GM23248 (cell line): ENCODE results near the gene NLK. TPM values are rescaled to one million over a fixed set of nuclear protein-coding genes. Genes with fewer than 3 reads are reported as not detected.
"Not testable (repeated sequence)": the region's sequence is repeated elsewhere in the genome, so short reads cannot be mapped to it uniquely, and the experiment has no call there.

Experiments
- DNase-seq: peaks from one replicate; pipeline ENCODE4 v3.0.0-alpha.2; 2015
- H2AFZ ChIP-seq: fragments of 200-600 bp; sonication (generic); 2 replicates; pipeline ENCODE4 v1.6.1; 2016; ENCODE audit warnings: antibody characterized with exemption
- H3F3A ChIP-seq: fragments of 200-600 bp; sonication (generic); 2 replicates; pipeline ENCODE4 v1.6.1; 2016; ENCODE audit warnings: mild to moderate bottlenecking, antibody characterized with exemption, mixed run types; ENCODE audit not compliant: insufficient read depth
- H3K27ac ChIP-seq: fragments of 200-600 bp; sonication (generic); 2 replicates; pipeline ENCODE4 v1.5.1; 2016; ENCODE audit warnings: mild to moderate bottlenecking
- H3K27me3 ChIP-seq: fragments of 200-600 bp; sonication (generic); replicated peaks from 2 replicates; pipeline ENCODE4 v1.6.1; 2016; ENCODE audit warnings: mild to moderate bottlenecking; ENCODE audit not compliant: insufficient read depth
- H3K36me3 ChIP-seq: fragments of 200-600 bp; sonication (generic); 2 replicates; pipeline ENCODE4 v1.6.1; 2016; ENCODE audit warnings: low read depth, mild to moderate bottlenecking
- H3K4me1 ChIP-seq: fragments of 200-600 bp; sonication (generic); 2 replicates; pipeline ENCODE4 v1.6.1; 2016; ENCODE audit warnings: mild to moderate bottlenecking; ENCODE audit not compliant: insufficient read depth
- H3K4me2 ChIP-seq: fragments of 200-600 bp; sonication (generic); one replicate; pipeline ENCODE4 v1.6.1; 2016; ENCODE audit warnings: mild to moderate bottlenecking; ENCODE audit not compliant: unreplicated experiment
- H3K4me3 ChIP-seq: fragments of 200-600 bp; sonication (generic); 2 replicates; pipeline ENCODE4 v1.5.1; 2016; ENCODE audit warnings: mild to moderate bottlenecking
- H3K79me2 ChIP-seq: fragments of 200-600 bp; sonication (generic); 2 replicates; pipeline ENCODE4 v1.6.1; 2016; ENCODE audit warnings: mild to moderate bottlenecking; ENCODE audit not compliant: insufficient read depth
- H3K9ac ChIP-seq: fragments of 200-600 bp; sonication (generic); 2 replicates; pipeline ENCODE4 v1.6.1; 2016; ENCODE audit warnings: mild to moderate bottlenecking
- H3K9me2 ChIP-seq: fragments of 200-600 bp; sonication (generic); 2 replicates; pipeline ENCODE4 v1.6.1; 2016; ENCODE audit warnings: mixed run types, mild to moderate bottlenecking, moderate library complexity; ENCODE audit not compliant: insufficient read depth
- H3K9me3 ChIP-seq: fragments of 200-600 bp; sonication (generic); one replicate; pipeline ENCODE4 v1.6.1; 2017; ENCODE audit warnings: low read depth
- H4K20me1 ChIP-seq: fragments of 200-600 bp; sonication (generic); 2 replicates; pipeline ENCODE4 v1.6.0; 2016; ENCODE audit not compliant: insufficient read depth
- EZH2 ChIP-seq: fragments of 200-600 bp; sonication (generic); IDR thresholded peaks from 2 replicates; pipeline ENCODE4 v1.6.1; 2018; ENCODE audit warnings: antibody characterized with exemption, mild to moderate bottlenecking; ENCODE audit not compliant: insufficient read depth, poor library complexity, severe bottlenecking
- EZH2phosphoT487 ChIP-seq: fragments of 200-600 bp; sonication (generic); IDR thresholded peaks from 2 replicates; pipeline ENCODE4 v1.6.1; 2018; ENCODE audit warnings: antibody characterized with exemption, moderate library complexity, mild to moderate bottlenecking, low read depth; ENCODE audit not compliant: insufficient read depth
- WGBS, 2 experiments: methylation state at CpG; one replicate each; pipeline ENCODE4 v1.1.6; 2015 to 2017; ENCODE audit warnings: low lambda C conversion rate in 2 of 2, low coverage in 1 of 2; ENCODE audit errors: missing lambda C conversion rate in 2 of 2; 5-methylcytosine and 5-hydroxymethylcytosine counted together
- in situ Hi-C: fragments of 300-500 bp; cut with MboI; formaldehyde crosslinking; loops from 2 replicates; pipeline ENCODE4 v1.15.0; 2020
- polyA plus RNA-seq: library from polyadenylated mRNA; unstranded; fragments of >200 nt; fragmentation: Nextera tagmentation; extraction: Ambion mirVana; gene quantifications from 2 replicates; pipeline ENCODE4 v1.2.1, GENCODE V29; 2016
- total RNA-seq: library from RNA; depleted of rRNA; stranded (reverse); fragments of >200 nt; shearing (Covaris generic); gene quantifications from 2 replicates; pipeline ENCODE4 v1.2.3, GENCODE V29; 2014

Gene NLK
- total and polyA plus RNA-seq, 2 experiments from 2014 or later = 3.8 to 17.6 TPM

DNA sequence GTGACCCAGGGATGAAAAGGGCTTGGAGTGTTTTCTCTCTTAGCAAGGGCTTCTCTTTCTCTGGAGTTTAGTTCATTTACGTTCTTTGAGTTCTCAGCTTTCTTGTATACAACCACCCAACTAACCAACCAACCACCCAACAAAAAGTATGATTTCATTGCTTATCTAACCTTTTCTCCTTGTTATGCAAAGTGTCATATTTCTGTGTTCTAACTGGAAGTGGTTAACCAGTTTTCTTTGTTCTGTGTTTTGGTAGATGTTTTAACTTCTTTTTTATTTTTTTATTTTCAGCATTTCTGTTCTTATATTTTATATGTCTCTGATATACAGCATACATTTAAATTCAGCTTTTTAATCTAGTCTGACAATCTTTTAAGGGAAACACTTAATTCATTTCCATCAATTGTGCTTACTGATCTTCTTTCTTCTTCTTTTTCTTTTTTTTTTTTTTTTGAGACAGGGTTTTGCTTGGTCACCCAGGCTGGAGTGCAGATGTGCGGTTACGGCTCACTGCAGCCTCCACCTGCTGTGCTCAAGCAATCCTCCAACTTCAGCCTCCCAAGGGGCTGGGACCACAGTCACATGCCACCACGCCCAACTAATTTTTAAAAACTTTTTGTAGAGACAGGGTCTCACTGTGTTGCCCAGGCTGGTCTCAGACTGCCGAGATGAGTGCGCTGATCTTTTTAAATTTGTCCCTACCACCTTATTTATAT lies 29.6 kb downstream of the NLK start:
- no peak overlapping the region for H3K9ac ChIP-seq
- H3K27ac ChIP-seq = no peak overlapping the region
- H3K9me3 ChIP-seq = no peaks in the 10 kb centered on the region
- H3K27me3 ChIP-seq = no peaks in the 10 kb centered on the region
- H2AFZ ChIP-seq = no peak overlapping the region
- in situ Hi-C loops = no loop called here
- 97% methylated on average over 6 of the region's 6 CpGs for WGBS, 2 experiments
- H3K4me2 ChIP-seq = no peak overlapping the region
- peaks cover 100% of the 10 kb centered on the region for H3K79me2 ChIP-seq
- no peaks in the 10 kb centered on the region for H3K9me2 ChIP-seq
- no peak for DNase-seq
- H3K4me1 ChIP-seq = no peaks in the 10 kb centered on the region
- peaks cover 3% of the 10 kb centered on the region; the same call in 1 of the 2 replicates for H4K20me1 ChIP-seq
- H3F3A ChIP-seq = no peaks in the 10 kb centered on the region
- H3K4me3 ChIP-seq = no peak overlapping the region
- H3K36me3 ChIP-seq = no peaks in the 10 kb centered on the region
- TF ChIP-seq EZH2 (no peak), EZH2phosphoT487 (no peak)

DNA sequence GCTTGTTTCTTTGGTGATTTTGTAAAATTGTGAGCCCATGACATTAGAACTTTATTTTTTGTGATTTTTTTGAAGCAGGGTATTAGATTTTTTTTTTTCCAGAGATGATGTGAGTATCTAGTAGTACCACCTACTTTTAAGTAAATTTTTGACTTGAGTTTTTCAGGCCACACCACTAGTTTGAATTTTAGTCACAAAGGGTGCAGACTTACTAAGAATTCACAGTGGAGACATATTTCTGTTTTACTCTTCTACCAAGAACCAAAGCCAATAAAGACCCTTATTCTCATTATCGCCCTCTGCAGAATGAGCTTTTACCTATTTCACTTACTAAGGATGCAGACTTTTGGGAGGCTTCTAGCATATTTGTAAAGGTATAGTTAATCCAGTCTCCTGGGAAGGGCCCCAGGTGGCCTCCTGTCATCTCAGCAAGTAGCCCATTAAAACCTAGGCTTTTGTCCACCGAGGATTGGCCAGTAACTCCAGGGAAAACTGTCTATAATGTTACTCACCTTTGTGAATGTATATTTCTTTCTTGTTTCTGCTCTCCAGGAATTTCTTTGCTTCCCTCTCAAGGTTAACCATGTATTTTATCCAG lies 30.6 kb downstream of the NLK start:
- Histone ChIP-seq H3K27ac (no peak overlapping the region), H3K27me3 (no peaks in the 10 kb centered on the region), H3K79me2 (peaks cover 100% of the 10 kb centered on the region), H3K9me2 (no peaks in the 10 kb centered on the region), H2AFZ (no peak overlapping the region), H3K4me1 (no peaks in the 10 kb centered on the region), H3F3A (no peaks in the 10 kb centered on the region), H4K20me1 (peaks cover 3% of the 10 kb centered on the region; the same call in 1 of the 2 replicates), H3K9me3 (no peaks in the 10 kb centered on the region), H3K4me2 (no peak overlapping the region), H3K4me3 (no peak overlapping the region), H3K36me3 (no peaks in the 10 kb centered on the region), H3K9ac (no peak overlapping the region)
- DNase-seq = no peak
- in situ Hi-C loops = no loop called here
- TF ChIP-seq EZH2phosphoT487 = no peak
- TF ChIP-seq EZH2 = no peak
- 74 to 76% methylated on average over 2 of the region's 2 CpGs for WGBS, 2 experiments

DNA sequence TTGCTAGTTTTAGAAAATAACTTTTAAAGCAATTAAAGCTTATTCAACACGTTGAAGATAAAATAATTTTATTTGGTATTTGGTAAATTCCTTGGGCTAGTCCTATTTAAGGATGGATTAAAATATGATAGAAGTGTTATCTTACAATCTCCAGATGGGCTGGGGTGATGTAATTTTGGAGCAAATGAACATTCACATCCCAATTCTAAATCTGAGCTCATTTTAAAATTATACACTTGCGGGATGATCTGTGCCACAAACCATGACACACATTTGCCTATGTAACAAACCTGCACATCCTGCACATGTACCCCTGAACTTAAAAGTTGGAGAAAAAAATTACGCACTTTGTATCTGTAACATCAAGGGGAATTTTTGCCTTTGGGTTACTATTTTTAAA lies 31.5 kb downstream of the NLK start:
- H4K20me1 ChIP-seq = peaks cover 3% of the 10 kb centered on the region; the same call in 1 of the 2 replicates
- no peak overlapping the region for H2AFZ ChIP-seq
- H3K4me1 ChIP-seq = no peaks in the 10 kb centered on the region
- H3K4me2 ChIP-seq = no peak overlapping the region
- no peaks in the 10 kb centered on the region for H3K9me2 ChIP-seq
- no peak overlapping the region for H3K27ac ChIP-seq
- H3K9ac ChIP-seq = no peak overlapping the region
- no peaks in the 10 kb centered on the region for H3K36me3 ChIP-seq
- WGBS, 2 experiments = 69 to 73% methylated on average over 3 of the region's 3 CpGs
- no peaks in the 10 kb centered on the region for H3K9me3 ChIP-seq
- H3K79me2 ChIP-seq = peaks cover 100% of the 10 kb centered on the region
- no peak overlapping the region for H3K4me3 ChIP-seq
- in situ Hi-C loops = no loop called here
- H3F3A ChIP-seq = no peaks in the 10 kb centered on the region
- DNase-seq = no peak
- no peaks in the 10 kb centered on the region for H3K27me3 ChIP-seq
- no peak for TF ChIP-seq EZH2phosphoT487
- TF ChIP-seq EZH2 = no peak

DNA sequence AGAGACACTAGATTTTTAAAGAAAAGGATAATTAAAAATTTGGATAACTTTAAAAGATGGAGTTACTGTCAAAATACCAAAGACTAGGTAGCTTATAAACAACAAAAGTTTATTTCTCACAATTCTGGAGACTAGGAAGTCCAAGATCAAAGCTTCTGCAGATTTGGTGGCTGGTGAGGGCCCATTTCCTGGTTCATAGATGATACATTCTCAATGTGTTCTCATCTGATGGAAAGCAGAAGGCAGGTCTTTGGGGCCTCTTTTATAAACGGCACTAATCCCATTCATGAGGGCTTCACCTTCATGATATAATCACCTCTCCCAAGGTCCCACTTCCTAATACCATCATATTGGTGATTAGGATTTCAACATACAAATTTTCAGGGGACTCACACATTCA lies 33.7 kb downstream of the NLK start:
- TF ChIP-seq EZH2 (no peak), EZH2phosphoT487 (no peak)
- H3K9ac ChIP-seq = no peak overlapping the region
- H3K4me2 ChIP-seq = no peak overlapping the region
- DNase-seq = no peak
- 0 out of 2 replicates have a peak, but pooled peaks cover 5% of the 10 kb centered on the region for H3K9me2 ChIP-seq
- in situ Hi-C loops = no loop called here
- no peaks in the 10 kb centered on the region for H3K9me3 ChIP-seq
- H3K4me1 ChIP-seq = no peaks in the 10 kb centered on the region
- no peaks in the 10 kb centered on the region for H3K36me3 ChIP-seq
- 96 to 100% methylated on average over 1 of the region's 1 CpG for WGBS, 2 experiments
- H3K27ac ChIP-seq = no peak overlapping the region
- H3K4me3 ChIP-seq = no peak overlapping the region
- H3F3A ChIP-seq = no peaks in the 10 kb centered on the region
- peaks cover 3% of the 10 kb centered on the region; the same call in 1 of the 2 replicates for H4K20me1 ChIP-seq
- no peaks in the 10 kb centered on the region for H3K27me3 ChIP-seq
- peaks cover 100% of the 10 kb centered on the region for H3K79me2 ChIP-seq
- no peak overlapping the region for H2AFZ ChIP-seq

DNA sequence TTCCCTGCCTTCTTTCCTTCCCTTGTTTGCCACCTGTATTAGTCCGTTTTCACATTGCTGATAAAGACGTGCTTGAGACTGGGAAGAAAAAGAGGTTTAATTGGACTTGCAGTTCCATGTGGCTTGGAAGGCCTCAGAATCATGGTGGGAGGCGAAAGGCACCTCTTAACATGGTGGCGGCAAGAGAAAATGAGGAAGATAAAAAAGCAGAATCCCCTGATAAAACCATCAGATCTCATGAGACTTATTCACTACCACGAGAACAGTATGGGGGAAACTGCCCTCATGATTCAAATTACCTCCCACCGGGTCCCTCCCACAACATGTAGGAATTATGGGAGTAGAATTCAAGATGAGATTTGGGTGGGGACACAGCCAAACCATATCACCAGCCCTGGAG lies 34.7 kb downstream of the NLK start:
- H3K36me3 ChIP-seq, DNase-seq, H3F3A ChIP-seq, H3K27me3 ChIP-seq, H3K9me3 ChIP-seq, H3K27ac ChIP-seq, H3K4me1 ChIP-seq, H4K20me1 ChIP-seq, H2AFZ ChIP-seq, H3K4me3 ChIP-seq, H3K9me2 ChIP-seq, in situ Hi-C loops, H3K4me2 ChIP-seq, H3K9ac ChIP-seq: not testable (repeated sequence)
- peaks cover 100% of the 10 kb centered on the region for H3K79me2 ChIP-seq
- 87 to 94% methylated on average over 6 of the region's 6 CpGs for WGBS, 2 experiments
